ENCODE results near the gene MEOX1. TPM values are rescaled to one million over a fixed set of nuclear protein-coding genes. Genes with fewer than 3 reads are reported as not detected.

Gene MEOX1
- total RNA-seq, 1 experiment from 2014 or later = 0.21 TPM

GRCh38 chr17:43676471-43676870 is 14.7 kb upstream of the MEOX1 start:
- intact Hi-C loops (cut with micrococcal nuclease; ENCODE audit: unreplicated experiment) (no loop called here), in situ Hi-C loops (cut with HindIII; ENCODE audit: low pct_unique_long_range_greater_than_20kb, low sequenced_read_pairs) (no loop called here)
- Histone ChIP-seq H3K27ac (ENCODE audit: low read length) (no peak overlapping the region), H3K4me1 (ENCODE audit: control insufficient read depth, insufficient read depth, low read length) (peaks cover 11% of the 10 kb centered on the region), H3K36me3 (ENCODE audit: control insufficient read depth, insufficient read depth, low read length) (no peaks in the 10 kb centered on the region), H3K9me3 (ENCODE audit: control insufficient read depth, insufficient read depth, low read depth, low read length) (no peaks in the 10 kb centered on the region), H3K4me3 (ENCODE audit: low read depth in 2 of 2, low read length in 2 of 2) (no peak overlapping the region), H3K27me3 (ENCODE audit: control insufficient read depth, insufficient read depth, low read length) (no peaks in the 10 kb centered on the region)
- TF ChIP-seq SIN3A (IDR thresholded peaks at IDR 0.05; ENCODE audit: borderline replicate concordance, insufficient read depth, low read depth, low read length) (no peak), POLR2AphosphoS5 (IDR thresholded peaks at IDR 0.05; ENCODE audit: low read depth, low read length) (no peak), CTCF (IDR thresholded peaks at IDR 0.05) (no peak), REST (IDR thresholded peaks at IDR 0.05; ENCODE audit: insufficient read depth in 1 of 2, low read depth in 2 of 2, low read length in 1 of 2) (no peak), TCF7L2 (IDR thresholded peaks at IDR 0.05; ENCODE audit: low read depth, low read length) (no peak)
- no TSS peak for BruUV-seq (replicated peaks)
- ChIA-PET CTCF (interaction anchor here (0.5 kb wide), 1 partner anchor 150 kb away, joined by 3 read pairs; no protein-coding TSS in a partner anchor), POLR2A (no interaction called here)
- ATAC-seq (no peak), DNase-seq (ENCODE audit: low read depth, low spot score) (no peak)

- H3K4me1 ChIP-seq (ENCODE audit: control insufficient read depth, insufficient read depth, low read length) = peaks cover 21% of the 10 kb centered on the region
- BruUV-seq (replicated peaks) = no TSS peak
- TF ChIP-seq SIN3A (IDR thresholded peaks at IDR 0.05; ENCODE audit: borderline replicate concordance, insufficient read depth, low read depth, low read length) (no peak), CTCF (IDR thresholded peaks at IDR 0.05) (no peak), POLR2AphosphoS5 (IDR thresholded peaks at IDR 0.05; ENCODE audit: low read depth, low read length) (no peak), TCF7L2 (IDR thresholded peaks at IDR 0.05; ENCODE audit: low read depth, low read length) (no peak), REST (IDR thresholded peaks at IDR 0.05; ENCODE audit: insufficient read depth in 1 of 2, low read depth in 2 of 2, low read length in 1 of 2) (no peak)
These were observed 12.7 kb upstream of the MEOX1 start for GRCh38 chr17:43674394-43674793.

More at GRCh38 chr17:43674394-43674793, 12.7 kb upstream of the MEOX1 start:
- Histone ChIP-seq H3K27ac (ENCODE audit: low read length) (no peak overlapping the region), H3K36me3 (ENCODE audit: control insufficient read depth, insufficient read depth, low read length) (no peaks in the 10 kb centered on the region), H3K27me3 (ENCODE audit: control insufficient read depth, insufficient read depth, low read length) (no peaks in the 10 kb centered on the region), H3K4me3 (ENCODE audit: low read depth in 2 of 2, low read length in 2 of 2) (no peak overlapping the region), H3K9me3 (ENCODE audit: control insufficient read depth, insufficient read depth, low read depth, low read length) (no peaks in the 10 kb centered on the region)
- no peak for ATAC-seq
- ChIA-PET POLR2A (no interaction called here), CTCF (interaction anchor here (0.7 to 1.9 kb wide), 2 partner anchors 12 to 98 kb away, joined by 4 to 17 read pairs; no protein-coding TSS in a partner anchor)
- in situ Hi-C loops (cut with HindIII; ENCODE audit: low pct_unique_long_range_greater_than_20kb, low sequenced_read_pairs) (no loop called here), intact Hi-C loops (cut with micrococcal nuclease; ENCODE audit: unreplicated experiment) (no loop called here)
- DNase-seq (ENCODE audit: low read depth, low spot score) = no peak

All from Panc1 (cell line).